ENCODE results near the gene IKZF2. TPM values are rescaled to one million over a fixed set of nuclear protein-coding genes. Genes with fewer than 3 reads are reported as not detected.

IKZF2 gene
- total and polyA plus RNA-seq, 3 donors from 2014 or later: 3.0 to 11.4 (median 9.1) TPM

GRCh38 chr2:213001297-213001910 lies 150.0 kb downstream of the IKZF2 start:
- 32 to 35% methylated on average over 3 of the region's 3 CpGs for WGBS, 2 donors
- DNase-seq: no peak
- Histone ChIP-seq H3K27ac (peak overlapping the region; percentile 21 to 41), H3K27me3 (no peaks in the 10 kb centered on the region), H3K9me3 (no peaks in the 10 kb centered on the region), H3K4me1 (peaks cover 8% of the 10 kb centered on the region), H3K4me3 (no peak overlapping the region), H3K36me3 (ENCODE audit: low read depth, missing control alignments) (no peaks in the 10 kb centered on the region)
- intact Hi-C loops (cut with DNase I; ENCODE audit: low total_unique reads): no loop called here
- TF ChIP-seq CTCF (IDR thresholded peaks at IDR 0.05): no peak
- no peak for TF ChIP-seq POLR2A (IDR thresholded peaks at IDR 0.05)

GRCh38 chr2:212998626-212999359 lies 152.6 kb downstream of the IKZF2 start:
- intact Hi-C loops (cut with DNase I; ENCODE audit: low total_unique reads): no loop called here
- Histone ChIP-seq H3K4me1 (peaks cover 8% of the 10 kb centered on the region), H3K27ac (no peak overlapping the region), H3K9me3 (no peaks in the 10 kb centered on the region), H3K27me3 (no peaks in the 10 kb centered on the region), H3K4me3 (no peak overlapping the region), H3K36me3 (ENCODE audit: low read depth, missing control alignments) (no peaks in the 10 kb centered on the region)
- no peak for DNase-seq
- 88 to 98% methylated on average over 2 of the region's 2 CpGs for WGBS, 2 donors
- TF ChIP-seq CTCF (IDR thresholded peaks at IDR 0.05): no peak
- no peak for TF ChIP-seq POLR2A (IDR thresholded peaks at IDR 0.05)

- Histone ChIP-seq H3K36me3 (ENCODE audit: low read depth, missing control alignments) (no peaks in the 10 kb centered on the region), H3K4me3 (no peak overlapping the region), H3K4me1 (peaks cover 7% of the 10 kb centered on the region), H3K9me3 (no peaks in the 10 kb centered on the region), H3K27me3 (no peaks in the 10 kb centered on the region), H3K27ac (no peak overlapping the region)
- intact Hi-C loops (cut with DNase I; ENCODE audit: low total_unique reads): no loop called here
- DNase-seq: no peak
- WGBS, 2 donors: 58 to 60% methylated on average over 3 of the region's 3 CpGs
- no peak for TF ChIP-seq CTCF (IDR thresholded peaks at IDR 0.05)
- no peak for TF ChIP-seq POLR2A (IDR thresholded peaks at IDR 0.05)
These were observed 153.8 kb downstream of the IKZF2 start for GRCh38 chr2:212997526-212998020.

GRCh38 chr2:212995920-212996319 lies 155.5 kb downstream of the IKZF2 start:
- H3K4me1 ChIP-seq: no peaks in the 10 kb centered on the region
- no peak for DNase-seq
- H3K9me3 ChIP-seq: no peaks in the 10 kb centered on the region
- intact Hi-C loops (cut with DNase I; ENCODE audit: low total_unique reads): no loop called here
- H3K27ac ChIP-seq: no peak overlapping the region
- no peak for TF ChIP-seq POLR2A (IDR thresholded peaks at IDR 0.05)
- TF ChIP-seq CTCF (IDR thresholded peaks at IDR 0.05): no peak
- H3K27me3 ChIP-seq: no peaks in the 10 kb centered on the region
- no peaks in the 10 kb centered on the region for H3K36me3 ChIP-seq (ENCODE audit: low read depth, missing control alignments)
- H3K4me3 ChIP-seq: no peak overlapping the region
- 45 to 54% methylated on average over 2 of the region's 2 CpGs for WGBS, 2 donors
